Skeletal muscle satellite cell (primary cell): Measurements from ENCODE around the gene CD58.
"Not testable (repeated sequence)": the region's sequence is repeated elsewhere in the genome, so short reads cannot be mapped to it uniquely, and the experiment has no call there.

Experiments
- H3K27me3 ChIP-seq: 2 replicates; pipeline ENCODE4 v1.7.0; 2013; ENCODE audit warnings: low read length; ENCODE audit not compliant: control insufficient read depth, insufficient read depth
- H3K36me3 ChIP-seq: 2 replicates; pipeline ENCODE4 v1.7.0; 2013; ENCODE audit warnings: mild to moderate bottlenecking, control low read depth, low read length; ENCODE audit not compliant: insufficient read depth
- H3K4me1 ChIP-seq: 2 replicates; pipeline ENCODE4 v1.7.0; 2013; ENCODE audit warnings: low read length; ENCODE audit not compliant: control insufficient read depth, insufficient read depth
- H3K4me2 ChIP-seq: 2 replicates; pipeline ENCODE4 v1.7.0; 2013; ENCODE audit warnings: mild to moderate bottlenecking, low read length
- H3K4me3 ChIP-seq: 2 replicates; pipeline ENCODE4 v1.7.0; 2013; ENCODE audit warnings: low read length
- H3K9ac ChIP-seq: 2 replicates; pipeline ENCODE4 v1.7.0; 2013; ENCODE audit warnings: mild to moderate bottlenecking, low read depth, low read length, moderate library complexity
- H3K9me3 ChIP-seq: replicated peaks from 2 replicates; pipeline ENCODE4 v1.7.0; 2013; ENCODE audit warnings: mild to moderate bottlenecking, control low read depth, low read length

CD58 gene

GRCh38 chr1:116565222-116565621 lies 5.6 kb downstream of the CD58 start:
- Histone ChIP-seq H3K36me3 (no peaks in the 10 kb centered on the region), H3K4me1 (peaks cover 22% of the 10 kb centered on the region), H3K4me3 (no peak overlapping the region), H3K9ac (no peak overlapping the region), H3K4me2 (no peak overlapping the region), H3K27me3 (no peaks in the 10 kb centered on the region), H3K9me3 (no peaks in the 10 kb centered on the region)

- Histone ChIP-seq H3K9ac (no peak overlapping the region), H3K27me3 (no peaks in the 10 kb centered on the region), H3K4me2 (no peak overlapping the region), H3K36me3 (no peaks in the 10 kb centered on the region), H3K4me1 (peaks cover 18% of the 10 kb centered on the region), H3K4me3 (no peak overlapping the region), H3K9me3 (no peaks in the 10 kb centered on the region)
These were observed 6.4 kb downstream of the CD58 start for GRCh38 chr1:116564426-116564825.

- not testable (repeated sequence) for H3K27me3 ChIP-seq, H3K9me3 ChIP-seq, H3K36me3 ChIP-seq, H3K4me2 ChIP-seq, H3K9ac ChIP-seq, H3K4me3 ChIP-seq
- peaks cover 13% of the 10 kb centered on the region for H3K4me1 ChIP-seq
These were observed 8.4 kb downstream of the CD58 start for GRCh38 chr1:116562465-116562864.

GRCh38 chr1:116561563-116561962 lies 9.3 kb downstream of the CD58 start:
- no peaks in the 10 kb centered on the region for H3K9me3 ChIP-seq

GRCh38 chr1:116560704-116561490 lies 9.9 kb downstream of the CD58 start:
- Histone ChIP-seq H3K9ac (no peak overlapping the region), H3K9me3 (no peaks in the 10 kb centered on the region), H3K4me1 (peaks cover 18% of the 10 kb centered on the region), H3K4me3 (no peak overlapping the region), H3K36me3 (no peaks in the 10 kb centered on the region), H3K27me3 (no peaks in the 10 kb centered on the region), H3K4me2 (no peak overlapping the region)

More at GRCh38 chr1:116561563-116561962, 9.3 kb downstream of the CD58 start:
- peaks cover 18% of the 10 kb centered on the region for H3K4me1 ChIP-seq
- H3K36me3 ChIP-seq, result no peaks in the 10 kb centered on the region
- H3K4me2 ChIP-seq, result no peak overlapping the region
- H3K27me3 ChIP-seq, result no peaks in the 10 kb centered on the region
- H3K4me3 ChIP-seq, result no peak overlapping the region
- no peak overlapping the region for H3K9ac ChIP-seq

- Histone ChIP-seq H3K4me2 (no peak overlapping the region), H3K4me1 (peaks cover 16% of the 10 kb centered on the region), H3K9me3 (no peaks in the 10 kb centered on the region), H3K4me3 (no peak overlapping the region), H3K36me3 (no peaks in the 10 kb centered on the region), H3K27me3 (no peaks in the 10 kb centered on the region), H3K9ac (no peak overlapping the region)
These were observed 11.5 kb downstream of the CD58 start for GRCh38 chr1:116559304-116559761.

- peaks cover 16% of the 10 kb centered on the region for H3K4me1 ChIP-seq
- H3K4me3 ChIP-seq, result no peak overlapping the region
- H3K9ac ChIP-seq, result no peak overlapping the region
These were observed 12.3 kb downstream of the CD58 start for GRCh38 chr1:116558571-116558970.

GRCh38 chr1:116558140-116558549 lies 12.7 kb downstream of the CD58 start:
- H3K4me1 ChIP-seq, result peaks cover 20% of the 10 kb centered on the region
- no peaks in the 10 kb centered on the region for H3K9me3 ChIP-seq
- H3K4me2 ChIP-seq, result no peak overlapping the region
- no peaks in the 10 kb centered on the region for H3K27me3 ChIP-seq
- no peak overlapping the region for H3K9ac ChIP-seq
- no peaks in the 10 kb centered on the region for H3K36me3 ChIP-seq
- H3K4me3 ChIP-seq, result no peak overlapping the region

More at GRCh38 chr1:116558571-116558970, 12.3 kb downstream of the CD58 start:
- Histone ChIP-seq H3K36me3 (no peaks in the 10 kb centered on the region), H3K4me2 (no peak overlapping the region), H3K27me3 (no peaks in the 10 kb centered on the region), H3K9me3 (no peaks in the 10 kb centered on the region)

- H3K4me3 ChIP-seq, result no peak overlapping the region
- H3K4me1 ChIP-seq, result peaks cover 20% of the 10 kb centered on the region
- no peak overlapping the region for H3K4me2 ChIP-seq
- H3K36me3 ChIP-seq, result no peaks in the 10 kb centered on the region
- no peaks in the 10 kb centered on the region for H3K27me3 ChIP-seq
- H3K9me3 ChIP-seq, result no peaks in the 10 kb centered on the region
- peak overlapping the region; percentile 53 for H3K9ac ChIP-seq
These were observed 13.4 kb downstream of the CD58 start for GRCh38 chr1:116557323-116557878.

- no peaks in the 10 kb centered on the region for H3K27me3 ChIP-seq
- no peaks in the 10 kb centered on the region for H3K9me3 ChIP-seq
- H3K4me3 ChIP-seq, result no peak overlapping the region
- peaks cover 20% of the 10 kb centered on the region for H3K4me1 ChIP-seq
- H3K36me3 ChIP-seq, result no peaks in the 10 kb centered on the region
- peak overlapping the region; percentile 53 for H3K9ac ChIP-seq
- H3K4me2 ChIP-seq, result peak overlapping the region; percentile 62
These were observed 14.4 kb downstream of the CD58 start for GRCh38 chr1:116556289-116557006.

GRCh38 chr1:116554924-116555323 lies 15.9 kb downstream of the CD58 start:
- Histone ChIP-seq H3K9me3 (no peaks in the 10 kb centered on the region), H3K4me2 (no peak overlapping the region), H3K4me3 (no peak overlapping the region), H3K36me3 (no peaks in the 10 kb centered on the region), H3K27me3 (no peaks in the 10 kb centered on the region), H3K9ac (no peak overlapping the region), H3K4me1 (peaks cover 20% of the 10 kb centered on the region)
